ENCODE results near the gene SORT1.

- TF ChIP-seq CTCF (IDR thresholded peaks at IDR 0.05) (no peak), POLR2A (IDR thresholded peaks at IDR 0.05) (no peak)
These were observed 7.9 kb downstream of the SORT1 start for GRCh38 chr1:109389638-109390341.
